SU-DHL-6 (cell line): Measurements from ENCODE around the gene NUPR1.

Experiments
- CTCF ChIP-seq: fragments of 200-600 bp; sonication (generic); IDR thresholded peaks from one replicate; pipeline ENCODE4 v1.5.1; 2017; ENCODE audit warnings: antibody characterized with exemption, mild to moderate bottlenecking, low read length, moderate library complexity; ENCODE audit not compliant: insufficient read depth, poor library complexity, severe bottlenecking
- EZH2phosphoT487 ChIP-seq: fragments of 200-600 bp; sonication (generic), shearing (Covaris generic); conservative IDR thresholded peaks from 2 replicates; pipeline ENCODE4 v1.6.1; 2018; ENCODE audit warnings: mild to moderate bottlenecking, antibody characterized with exemption, low read length, moderate library complexity, mixed read lengths

GRCh38 chr16:28587386-28587785 lies 48.6 kb upstream of the NUPR1 start:
- TF ChIP-seq CTCF, result no peak
- TF ChIP-seq EZH2phosphoT487, result no peak
